WTC11 (cell line): Measurements from ENCODE around the gene SPEM2. TPM values are rescaled to one million over a fixed set of nuclear protein-coding genes. Genes with fewer than 3 reads are reported as not detected.
A peak's percentile ranks its signal among the peaks of the same experiment; 100 is the strongest.

Experiments
- ATAC-seq: fragments of 200-7000 bp; cut with Tn5 transposase; 2 replicates; pipeline ENCODE4 v1.10.0; 2021; ENCODE audit warnings: mild to moderate bottlenecking, moderate library complexity
- CTCF ChIA-PET: fragments of 300-600 bp; sonication (Branson Sonifier 250); formaldehyde crosslinking; loops from one replicate; lab custom pipeline; 2021; ENCODE audit warnings: antibody characterized with exemption; lab: Charles Lee
- POLR2A ChIA-PET: fragments of 350-600 bp; sonication (Branson Sonifier 250); formaldehyde crosslinking; loops from one replicate; lab custom pipeline; 2021; ENCODE audit warnings: antibody characterized with exemption; lab: Charles Lee
- DNase-seq: peaks from one replicate; pipeline ENCODE4 v3.0.0; 2021; ENCODE audit warnings: low spot score
- H3K27ac Mint-ChIP-seq: 2 replicates; pipeline ENCODE4 v1.8.0; 2021; ENCODE audit warnings: mixed read lengths
- H3K27me3 Mint-ChIP-seq: 2 replicates; pipeline ENCODE4 v1.8.0; 2021; ENCODE audit warnings: low read depth, mild to moderate bottlenecking, moderate library complexity, mixed read lengths
- H3K36me3 Mint-ChIP-seq: 2 replicates; pipeline ENCODE4 v1.8.0; 2021; ENCODE audit warnings: mixed read lengths
- H3K4me1 Mint-ChIP-seq: 2 replicates; pipeline ENCODE4 v1.8.0; 2022; ENCODE audit warnings: mixed read lengths
- H3K4me3 Mint-ChIP-seq: 2 replicates; pipeline ENCODE4 v1.8.0; 2021; ENCODE audit warnings: mild to moderate bottlenecking, moderate library complexity, mixed read lengths
- H3K9me3 Mint-ChIP-seq: 2 replicates; pipeline ENCODE4 v1.8.0; 2021; ENCODE audit warnings: mixed read lengths
- AR ChIP-seq: fragments of 250-450 bp; sonication (Bioruptor Pico); IDR thresholded peaks from 2 replicates; pipeline ENCODE4 v1.9.0; 2021; ENCODE audit warnings: mild to moderate bottlenecking
- ATF3 ChIP-seq: sonication (generic); formaldehyde crosslinking; conservative IDR thresholded peaks from 2 replicates; pipeline ENCODE4 v1.8.1; 2022; ENCODE audit warnings: mild to moderate bottlenecking, missing genetic modification reagents
- CDX4 ChIP-seq: fragments of 250-450 bp; sonication (Bioruptor Pico); IDR thresholded peaks from 2 replicates; pipeline ENCODE4 v1.9.0; 2021; ENCODE audit warnings: moderate library complexity, mild to moderate bottlenecking, inconsistent platforms, borderline replicate concordance
- E2F1 ChIP-seq: sonication (generic); formaldehyde crosslinking; IDR thresholded peaks from 2 replicates; pipeline ENCODE4 v1.8.0; 2022; ENCODE audit warnings: mild to moderate bottlenecking, missing genetic modification reagents
- E2F4 ChIP-seq: sonication (generic); formaldehyde crosslinking; IDR thresholded peaks from 2 replicates; pipeline ENCODE4 v1.8.1; 2022; ENCODE audit warnings: low read depth, mild to moderate bottlenecking, moderate library complexity, missing genetic modification reagents, borderline replicate concordance
- ETV6 ChIP-seq: sonication (generic); formaldehyde crosslinking; IDR thresholded peaks from 2 replicates; pipeline ENCODE4 v1.8.1; 2022; ENCODE audit warnings: mild to moderate bottlenecking, missing genetic modification reagents
- FOXJ3 ChIP-seq: sonication (generic); formaldehyde crosslinking; IDR thresholded peaks from 2 replicates; pipeline ENCODE4 v1.9.0; 2021; ENCODE audit warnings: missing genetic modification reagents, mild to moderate bottlenecking, borderline replicate concordance
- GABPB1 ChIP-seq: sonication (generic); formaldehyde crosslinking; IDR thresholded peaks from 2 replicates; pipeline ENCODE4 v1.8.1; 2023; ENCODE audit warnings: mild to moderate bottlenecking, missing genetic modification reagents
- HMGXB4 ChIP-seq: sonication (generic); formaldehyde crosslinking; IDR thresholded peaks from 2 replicates; pipeline ENCODE4 v1.8.1; 2023; ENCODE audit warnings: mild to moderate bottlenecking, moderate library complexity, missing genetic modification reagents
- JUN ChIP-seq: sonication (generic); formaldehyde crosslinking; IDR thresholded peaks from 2 replicates; pipeline ENCODE4 v1.8.0; 2023; ENCODE audit warnings: mild to moderate bottlenecking, missing genetic modification reagents
- KAT7 ChIP-seq: sonication (generic); formaldehyde crosslinking; IDR thresholded peaks from 2 replicates; pipeline ENCODE4 v1.8.1; 2023; ENCODE audit warnings: missing genetic modification reagents, mild to moderate bottlenecking, borderline replicate concordance
- MXD4 ChIP-seq: fragments of 250-450 bp; sonication (Bioruptor Pico); IDR thresholded peaks from 2 replicates; pipeline ENCODE4 v1.8.0; 2021; ENCODE audit warnings: mild to moderate bottlenecking, moderate library complexity, borderline replicate concordance
- ZNF219 ChIP-seq: sonication (generic); formaldehyde crosslinking; IDR thresholded peaks from 2 replicates; pipeline ENCODE4 v1.8.0; 2023; ENCODE audit warnings: missing genetic modification reagents, mild to moderate bottlenecking, borderline replicate concordance
- total RNA-seq: library from RNA; stranded (reverse); gene quantifications from 3 replicates; pipeline ENCODE4 v1.2.3, GENCODE V29; 2021

SPEM2 gene
- total RNA-seq, 1 experiment from 2014 or later = 0.13 TPM

- TF ChIP-seq KAT7 (CRISPR knock-in tag) (no peak), MXD4 (no peak)
- TF ChIP-seq, all 79 proteins: peak for 0
Measured at GRCh38 chr17:7466639-7467341, 41.4 kb downstream of the SPEM2 start.

GRCh38 chr17:7467498-7467897, 42.1 kb downstream of the SPEM2 start:
- H3K36me3 Mint-ChIP-seq = no peaks in the 10 kb centered on the region
- ChIA-PET CTCF (interaction anchor here (0.6 kb wide), 1 partner anchor 11 kb away, joined by 3 read pairs; no protein-coding TSS in a partner anchor), POLR2A (no interaction called here)
- H3K4me1 Mint-ChIP-seq = 0 out of 2 replicates have a peak, but pooled peaks cover 6% of the 10 kb centered on the region
- ATAC-seq = no peak
- no peaks in the 10 kb centered on the region for H3K27me3 Mint-ChIP-seq
- H3K27ac Mint-ChIP-seq = no peak overlapping the region; the same call in 1 of the 2 replicates
- H3K4me3 Mint-ChIP-seq = no peak overlapping the region
- DNase-seq = no peak
- H3K9me3 Mint-ChIP-seq = no peaks in the 10 kb centered on the region
- TF ChIP-seq E2F4 (CRISPR knock-in tag) = no peak
- TF ChIP-seq JUN (CRISPR knock-in tag) = no peak
- TF ChIP-seq E2F1 (CRISPR knock-in tag) = no peak
- no peak for TF ChIP-seq HMGXB4 (CRISPR knock-in tag)

More at GRCh38 chr17:7466639-7467341, 41.4 kb downstream of the SPEM2 start:
- no peak for DNase-seq
- ChIA-PET POLR2A (no interaction called here), CTCF (interaction anchor here (0.6 kb wide), 1 partner anchor 12 kb away, joined by 3 read pairs; no protein-coding TSS in a partner anchor)
- H3K27ac Mint-ChIP-seq = peak overlapping the region; percentile 36; the same call in 1 of the 2 replicates
- ATAC-seq = no peak
- H3K4me1 Mint-ChIP-seq = 0 out of 2 replicates have a peak, but pooled peaks cover 6% of the 10 kb centered on the region
- H3K27me3 Mint-ChIP-seq = no peaks in the 10 kb centered on the region
- no peaks in the 10 kb centered on the region for H3K36me3 Mint-ChIP-seq
- no peaks in the 10 kb centered on the region for H3K9me3 Mint-ChIP-seq
- no peak overlapping the region for H3K4me3 Mint-ChIP-seq

- Mint-ChIP-seq H3K36me3 (no peaks in the 10 kb centered on the region), H3K4me3 (no peak overlapping the region), H3K27me3 (no peaks in the 10 kb centered on the region), H3K9me3 (no peaks in the 10 kb centered on the region), H3K4me1 (0 out of 2 replicates have a peak, but pooled peaks cover 6% of the 10 kb centered on the region), H3K27ac (peak overlapping the region; percentile 41)
- ATAC-seq = no peak
- no peak for DNase-seq
- TF ChIP-seq ATF3 (CRISPR knock-in tag) = no peak
- TF ChIP-seq FOXJ3 (CRISPR knock-in tag) = no peak
- no peak for TF ChIP-seq ETV6 (CRISPR knock-in tag)
- no peak for TF ChIP-seq GABPB1
- TF ChIP-seq AR (CRISPR knock-in tag) = no peak
- TF ChIP-seq CDX4 = no peak
- TF ChIP-seq ZNF219 (CRISPR knock-in tag) = no peak
- CTCF ChIA-PET = no interaction called here
- POLR2A ChIA-PET = no interaction called here
Measured at GRCh38 chr17:7468290-7468689, 42.9 kb downstream of the SPEM2 start.
